UCSD-AML1 (cell line): ENCODE measurements around the gene ATXN1.

Experiments
- DNase-seq: peaks from one replicate; lab custom pipeline; 2025; ENCODE audit not compliant: unreplicated experiment; lab: John Stamatoyannopoulos, UW

ATXN1 gene

GRCh38 chr6:16762550-16763477 lies 1.6 kb upstream of the ATXN1 start:
- DNase-seq: no peak

GRCh38 chr6:16762268-16762549 lies 949 bp upstream of the ATXN1 start:
- DNase-seq: no peak

- peak; percentile 74 for DNase-seq
Observed at GRCh38 chr6:16761471-16762267, 409 bp upstream of the ATXN1 start.

- DNase-seq: peak; percentile 81
Observed at GRCh38 chr6:16759646-16760515, 1.4 kb downstream of the ATXN1 start.

- DNase-seq: no peak
Observed at GRCh38 chr6:16759181-16759645, 2.0 kb downstream of the ATXN1 start.

- DNase-seq: no peak
Observed at GRCh38 chr6:16758163-16758975, 2.9 kb downstream of the ATXN1 start.

GRCh38 chr6:16757332-16757731 lies 3.9 kb downstream of the ATXN1 start:
- no peak for DNase-seq

GRCh38 chr6:16756660-16757255 lies 4.5 kb downstream of the ATXN1 start:
- DNase-seq: no peak

- no peak for DNase-seq
Observed at GRCh38 chr6:16755544-16755943, 5.7 kb downstream of the ATXN1 start.

- no peak for DNase-seq
Observed at GRCh38 chr6:16754876-16755275, 6.4 kb downstream of the ATXN1 start.

GRCh38 chr6:16754274-16754673 lies 7.0 kb downstream of the ATXN1 start:
- DNase-seq: no peak

GRCh38 chr6:16753341-16753740 lies 7.9 kb downstream of the ATXN1 start:
- DNase-seq: no peak

- no peak for DNase-seq
Observed at GRCh38 chr6:16752206-16752866, 8.9 kb downstream of the ATXN1 start.

GRCh38 chr6:16751251-16751946 lies 9.9 kb downstream of the ATXN1 start:
- DNase-seq: no peak

- no peak for DNase-seq
Observed at GRCh38 chr6:16750566-16750965, 10.7 kb downstream of the ATXN1 start.

- no peak for DNase-seq
Observed at GRCh38 chr6:16749516-16750485, 11.5 kb downstream of the ATXN1 start.

GRCh38 chr6:16748025-16748319 lies 13.3 kb downstream of the ATXN1 start:
- DNase-seq: no peak
